ENCODE data around the gene VPS13D.

- no peak for TF ChIP-seq CTCF (IDR thresholded peaks at IDR 0.05; ENCODE audit: low read depth, low read length, poor library complexity, severe bottlenecking)
- TF ChIP-seq EZH2phosphoT487 (IDR thresholded peaks at IDR 0.05; ENCODE audit: borderline replicate concordance, low read length), result no peak
These were observed 272.7 kb downstream of the VPS13D start for GRCh38 chr1:12502336-12503109.

Measured in DOHH2 (cell line).